Endothelial cell of umbilical vein (primary cell): ENCODE results near the gene PPP1R16B. TPM values are rescaled to one million over a fixed set of nuclear protein-coding genes. Genes with fewer than 3 reads are reported as not detected.

ENCODE experiments used
- BruUV-seq: library from RNA; stranded (reverse); fragments of 400-500 nt; replicated peaks from 2 replicates; lab custom pipeline; 2021; lab: Mats Ljungman, UMichigan
- CTCF ChIA-PET: fragments of 300-600, 350-600 bp; sonication (Branson Sonifier 250); formaldehyde crosslinking; loops from one replicate; lab custom pipeline; 2021; ENCODE audit warnings: antibody characterized with exemption, inconsistent platforms; lab: Charles Lee
- POLR2A ChIA-PET: fragments of 300-600, 350-600 bp; sonication (Branson Sonifier 250); formaldehyde crosslinking; loops from one replicate; lab custom pipeline; 2021; ENCODE audit warnings: antibody characterized with exemption, inconsistent platforms; lab: Charles Lee
- DNase-seq: peaks from one replicate; pipeline ENCODE4 v3.0.0-alpha.2; 2011; ENCODE audit warnings: low read depth, low spot score
- FAIRE-seq: peaks from 2 replicates; lab custom pipeline; 2011; peaks lifted over from hg19 to GRCh38; lab: Jason Lieb, UNC
- H2AFZ ChIP-seq: 2 replicates; pipeline ENCODE4 v1.6.0; 2012; ENCODE audit warnings: low read depth, low read length, control low read depth, inconsistent platforms
- H3K27ac ChIP-seq: 2 replicates; pipeline ENCODE4 v1.5.1; 2011; ENCODE audit warnings: low read depth, mild to moderate bottlenecking, control low read depth, low read length, moderate library complexity; ENCODE audit not compliant: insufficient read depth
- H3K27me3 ChIP-seq, 2 experiments: 2 replicates each; pipeline versions ENCODE4 v1.6.0 to v1.6.1; 2011; ENCODE audit warnings: low read length in 2 of 2, mixed read lengths in 1 of 2; ENCODE audit not compliant: control insufficient read depth in 2 of 2, insufficient read depth in 2 of 2
- H3K36me3 ChIP-seq, 2 experiments: 2 replicates in 1 of 2; 3 replicates in 1 of 2; pipeline ENCODE4 v1.5.1; 2011; ENCODE audit warnings: low read length in 2 of 2, mild to moderate bottlenecking in 1 of 2, moderate library complexity in 1 of 2; ENCODE audit not compliant: control insufficient read depth in 2 of 2, insufficient read depth in 2 of 2; ENCODE audit errors: extremely low read depth in 1 of 2
- H3K4me1 ChIP-seq: 3 replicates; pipeline ENCODE4 v1.5.1; 2011; ENCODE audit warnings: mild to moderate bottlenecking, low read length; ENCODE audit not compliant: control insufficient read depth, insufficient read depth; ENCODE audit errors: extremely low read depth
- H3K4me2 ChIP-seq: 2 replicates; pipeline ENCODE4 v1.6.1; 2011; ENCODE audit warnings: low read length, control low read depth, mixed read lengths; ENCODE audit not compliant: insufficient read depth
- H3K4me3 ChIP-seq, 3 experiments: fragments of 200-600 bp in 1 of 3; sonication (generic), shearing (Covaris generic) in 1 of 3; replicated peaks in 1 of 3; 2 replicates each; pipeline ENCODE4 v1.5.1; 2011 to 2016; ENCODE audit warnings: control low read depth in 3 of 3, low read length in 3 of 3, mild to moderate bottlenecking in 2 of 3, inconsistent platforms in 1 of 3, low read depth in 1 of 3, moderate library complexity in 1 of 3; ENCODE audit not compliant: insufficient read depth in 1 of 3
- H3K79me2 ChIP-seq: 2 replicates; pipeline ENCODE4 v1.6.0; 2012; ENCODE audit warnings: low read length, inconsistent platforms; ENCODE audit not compliant: control insufficient read depth, insufficient read depth
- H3K9ac ChIP-seq: replicated peaks from 2 replicates; pipeline ENCODE3; 2011; ENCODE audit warnings: low read length, control low read depth; ENCODE audit not compliant: insufficient read depth; ENCODE audit errors: extremely low read depth
- H3K9me1 ChIP-seq: replicated peaks from 3 replicates; pipeline ENCODE4 v1.6.0; 2011; ENCODE audit warnings: mild to moderate bottlenecking, low read length; ENCODE audit not compliant: control insufficient read depth, insufficient read depth; ENCODE audit errors: extremely low read depth
- H3K9me3 ChIP-seq: replicated peaks from 2 replicates; pipeline ENCODE4 v1.5.1; 2012; ENCODE audit warnings: low read length, inconsistent platforms; ENCODE audit not compliant: control insufficient read depth, insufficient read depth
- H4K20me1 ChIP-seq: replicated peaks from 2 replicates; pipeline ENCODE3; 2011; ENCODE audit warnings: mild to moderate bottlenecking, low read length; ENCODE audit not compliant: control insufficient read depth, insufficient read depth; ENCODE audit errors: extremely low read depth
- CTCF ChIP-seq, 2 donors: IDR thresholded peaks; 1 replicate in 1 of 2; 2 replicates in 1 of 2; pipeline ENCODE4 v1.5.1; 2011; ENCODE audit warnings: low read length in 2 of 2, mild to moderate bottlenecking in 2 of 2, moderate library complexity in 2 of 2, control low read depth in 1 of 2, inconsistent platforms in 1 of 2, low read depth in 1 of 2; ENCODE audit not compliant: insufficient read depth in 1 of 2; ENCODE audit errors: extremely low read depth in 1 of 2
- EZH2 ChIP-seq: IDR thresholded peaks from 2 replicates; pipeline ENCODE4 v1.6.1; 2012; ENCODE audit warnings: borderline replicate concordance, low read depth, mild to moderate bottlenecking, moderate library complexity, low read length, inconsistent platforms; ENCODE audit not compliant: severe bottlenecking
- FOS ChIP-seq: IDR thresholded peaks from 2 replicates; pipeline ENCODE4 v1.6.1; 2011; ENCODE audit warnings: mild to moderate bottlenecking, low read length, moderate library complexity, borderline replicate concordance; ENCODE audit not compliant: insufficient read depth
- GATA2 ChIP-seq: IDR thresholded peaks from 2 replicates; pipeline ENCODE4 v1.7.0; 2011; ENCODE audit warnings: low read depth, mild to moderate bottlenecking, moderate library complexity, mixed read lengths, low read length; ENCODE audit not compliant: insufficient read length, insufficient read depth
- JUN ChIP-seq: IDR thresholded peaks from 2 replicates; pipeline ENCODE4 v1.6.1; 2011; ENCODE audit warnings: borderline replicate concordance, low read depth; ENCODE audit not compliant: insufficient read length, insufficient read depth
- MYC ChIP-seq: IDR thresholded peaks from one replicate; pipeline ENCODE4 v1.6.1; 2011; ENCODE audit warnings: mild to moderate bottlenecking, low read depth, low read length
- POLR2A ChIP-seq: IDR thresholded peaks from 2 replicates; pipeline ENCODE4 v1.6.1; 2012; ENCODE audit warnings: low read depth, mild to moderate bottlenecking, control low read depth, low read length
- POLR2AphosphoS5 ChIP-seq: IDR thresholded peaks from 2 replicates; pipeline ENCODE4 v1.6.1; 2012; ENCODE audit warnings: low read depth, mild to moderate bottlenecking, control low read depth, low read length, moderate library complexity; ENCODE audit not compliant: insufficient read depth
- dilution Hi-C: fragments of 300-500 bp; cut with MboI; formaldehyde crosslinking; loops from one replicate; pipeline ENCODE4 v1.15.0; 2019; ENCODE audit warnings: low sequenced_read_pairs; ENCODE audit not compliant: extremely low pct_ligation_motif_present
- intact Hi-C: fragments of 100-400 bp; cut with micrococcal nuclease; formaldehyde crosslinking; loops from one replicate; pipeline ENCODE4 v1.10.0; 2022
- polyA plus RNA-seq, 4 experiments: library from polyadenylated mRNA; depleted of rRNA in 3 of 4; stranded (reverse) in 3 of 4; unstranded in 1 of 4; fragments of >200 nt; gene quantifications; 2 replicates each; pipeline versions ENCODE4 v1.2.1 to v1.2.3, GENCODE V29; 2011 to 2012; ENCODE audit warnings: missing spikeins in 1 of 4
- total RNA-seq: library from RNA; stranded (reverse); gene quantifications from 2 replicates; pipeline ENCODE4 v1.2.3, GENCODE V29; 2021
- TF ChIP-seq, protein P1 (sequence below): IDR thresholded peaks from 2 replicates; pipeline ENCODE4 v1.6.1; 2011; ENCODE audit not compliant: insufficient read depth, insufficient read length

PPP1R16B gene
- total and polyA plus RNA-seq, 2 donors (not counting 3 experiments of a cell fraction or from before 2014, with no cell fraction given): 34.7 to 68.1 TPM

DNA sequence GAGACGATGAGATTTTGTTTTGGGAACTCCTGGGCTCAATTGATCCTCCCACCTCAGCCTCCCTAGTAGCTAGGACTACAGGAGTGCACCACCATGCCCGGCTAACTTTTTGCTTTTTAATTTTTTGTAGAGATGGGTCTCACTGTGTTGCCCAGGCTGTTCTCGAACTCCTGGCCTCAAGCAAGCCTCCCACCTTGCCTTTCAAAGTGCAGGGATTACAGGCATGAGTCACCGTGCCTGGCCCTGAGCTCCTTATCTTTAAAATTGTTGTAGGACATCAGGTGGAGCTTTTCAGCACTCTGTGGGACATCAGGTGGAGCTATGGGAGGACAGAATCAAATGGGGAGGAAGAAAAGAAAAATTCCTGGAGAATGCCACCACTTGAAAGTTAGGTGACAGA is 44.5 kb upstream of the PPP1R16B start:
- no peak overlapping the region for H3K4me3 ChIP-seq
- no peaks in the 10 kb centered on the region for H3K79me2 ChIP-seq
- ChIA-PET CTCF (interaction anchor here (1.0 to 1.9 kb wide), 3 partner anchors 10 to 289 kb away, joined by 3 to 6 read pairs (median 4); no protein-coding TSS in a partner anchor), POLR2A (interaction anchor here (1.0 kb wide), 1 partner anchor 44 kb away, joined by 3 read pairs; the partner anchor contains the start of gene PPP1R16B)
- no peaks in the 10 kb centered on the region for H3K9me3 ChIP-seq
- no peaks in the 10 kb centered on the region for H3K9me1 ChIP-seq
- H3K27me3 ChIP-seq: no peaks in the 10 kb centered on the region
- no TSS peak for BruUV-seq
- H3K4me2 ChIP-seq: no peak overlapping the region
- FAIRE-seq (no peak), DNase-seq (no peak)
- H3K9ac ChIP-seq: no peak overlapping the region
- H4K20me1 ChIP-seq: no peaks in the 10 kb centered on the region
- TF ChIP-seq, protein P1, sequence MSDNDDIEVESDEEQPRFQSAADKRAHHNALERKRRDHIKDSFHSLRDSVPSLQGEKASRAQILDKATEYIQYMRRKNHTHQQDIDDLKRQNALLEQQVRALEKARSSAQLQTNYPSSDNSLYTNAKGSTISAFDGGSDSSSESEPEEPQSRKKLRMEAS: no peak
- no peak for TF ChIP-seq POLR2AphosphoS5
- no peak for TF ChIP-seq CTCF (IDR thresholded peaks at IDR 0.05; ENCODE audit: extremely low read depth in 1 of 2, insufficient read depth in 1 of 2, low read depth in 1 of 2, low read length in 2 of 2)
- TF ChIP-seq FOS: no peak
- TF ChIP-seq JUN: no peak
- TF ChIP-seq EZH2: no peak
- TF ChIP-seq MYC: no peak
- TF ChIP-seq POLR2A: no peak
- no peak for TF ChIP-seq GATA2
- peaks cover 21% of the 10 kb centered on the region for H3K4me1 ChIP-seq
- H2AFZ ChIP-seq: no peak overlapping the region
- intact Hi-C loops (no loop called here), dilution Hi-C loops (no loop called here)
- H3K36me3 ChIP-seq: peaks cover 6 to 11% of the 10 kb centered on the region in 2 experiments
- H3K27ac ChIP-seq: no peak overlapping the region
